ENCODE measurements around the gene ZNF516.
"Not testable (repeated sequence)": the region's sequence is repeated elsewhere in the genome, so short reads cannot be mapped to it uniquely, and the experiment has no call there.

ZNF516 gene

GRCh38 chr18:76476665-76477561, 18.1 kb downstream of the ZNF516 start:
- peak overlapping the region; percentile 43 for H3K4me3 ChIP-seq (ENCODE audit: low read depth, low read length)
- peak; percentile 84 for DNase-seq (ENCODE audit: low read depth)

GRCh38 chr18:76475450-76476194, 19.4 kb downstream of the ZNF516 start:
- H3K4me3 ChIP-seq (ENCODE audit: low read depth, low read length) = no peak overlapping the region
- no peak for DNase-seq (ENCODE audit: low read depth)

- H3K4me3 ChIP-seq (ENCODE audit: low read depth, low read length) = no peak overlapping the region
- no peak for DNase-seq (ENCODE audit: low read depth)
Observed at GRCh38 chr18:76474824-76475223, 20.2 kb downstream of the ZNF516 start.

GRCh38 chr18:76473521-76473920, 21.5 kb downstream of the ZNF516 start:
- H3K4me3 ChIP-seq (ENCODE audit: low read depth, low read length); DNase-seq (ENCODE audit: low read depth): not testable (repeated sequence)

- DNase-seq (ENCODE audit: low read depth) = no peak
- H3K4me3 ChIP-seq (ENCODE audit: low read depth, low read length) = no peak overlapping the region
Observed at GRCh38 chr18:76472829-76473228, 22.2 kb downstream of the ZNF516 start.

- no peak for DNase-seq (ENCODE audit: low read depth)
- no peak overlapping the region for H3K4me3 ChIP-seq (ENCODE audit: low read depth, low read length)
Observed at GRCh38 chr18:76471593-76471992, 23.4 kb downstream of the ZNF516 start.

- H3K4me3 ChIP-seq (ENCODE audit: low read depth, low read length) = no peak overlapping the region
- no peak for DNase-seq (ENCODE audit: low read depth)
Observed at GRCh38 chr18:76468345-76469304, 26.4 kb downstream of the ZNF516 start.

GRCh38 chr18:76467371-76468190, 27.5 kb downstream of the ZNF516 start:
- DNase-seq (ENCODE audit: low read depth) = no peak
- H3K4me3 ChIP-seq (ENCODE audit: low read depth, low read length) = no peak overlapping the region

GRCh38 chr18:76466410-76466991, 28.5 kb downstream of the ZNF516 start:
- DNase-seq (ENCODE audit: low read depth) = no peak
- no peak overlapping the region for H3K4me3 ChIP-seq (ENCODE audit: low read depth, low read length)

GRCh38 chr18:76465630-76466409, 29.2 kb downstream of the ZNF516 start:
- no peak overlapping the region for H3K4me3 ChIP-seq (ENCODE audit: low read depth, low read length)
- no peak for DNase-seq (ENCODE audit: low read depth)

GRCh38 chr18:76464281-76465259, 30.5 kb downstream of the ZNF516 start:
- no peak for DNase-seq (ENCODE audit: low read depth)
- H3K4me3 ChIP-seq (ENCODE audit: low read depth, low read length) = no peak overlapping the region

- no peak for DNase-seq (ENCODE audit: low read depth)
- H3K4me3 ChIP-seq (ENCODE audit: low read depth, low read length) = no peak overlapping the region
Observed at GRCh38 chr18:76463872-76464271, 31.2 kb downstream of the ZNF516 start.

- H3K4me3 ChIP-seq (ENCODE audit: low read depth, low read length) = no peak overlapping the region
- DNase-seq (ENCODE audit: low read depth) = no peak
Observed at GRCh38 chr18:76463358-76463757, 31.7 kb downstream of the ZNF516 start.

- DNase-seq (ENCODE audit: low read depth) = no peak
- no peak overlapping the region for H3K4me3 ChIP-seq (ENCODE audit: low read depth, low read length)
Observed at GRCh38 chr18:76462326-76462694, 32.7 kb downstream of the ZNF516 start.

- no peak overlapping the region for H3K4me3 ChIP-seq (ENCODE audit: low read depth, low read length)
- DNase-seq (ENCODE audit: low read depth) = no peak
Observed at GRCh38 chr18:76461692-76462325, 33.2 kb downstream of the ZNF516 start.

- DNase-seq (ENCODE audit: low read depth) = no peak
Observed at GRCh38 chr18:76461148-76461547, 33.9 kb downstream of the ZNF516 start.

More at GRCh38 chr18:76461148-76461547, 33.9 kb downstream of the ZNF516 start:
- H3K4me3 ChIP-seq (ENCODE audit: low read depth, low read length) = no peak overlapping the region

Data from skeletal muscle cell (primary cell).